Thymus (tissue), 11 donors: ENCODE data around the gene PLEKHH2. TPM values are rescaled to one million over a fixed set of nuclear protein-coding genes. Genes with fewer than 3 reads are reported as not detected.

Experiments
- DNase-seq, 9 donors: peaks; one replicate each; pipeline ENCODE4 v3.0.0-alpha.2; 2013; ENCODE audit warnings: low spot score in 9 of 9, low read depth in 6 of 9, missing footprints in 1 of 9
- H3K27ac ChIP-seq, 2 donors: one replicate each; pipeline ENCODE4 v1.5.1; 2013; ENCODE audit warnings: control low read depth in 1 of 2, low read depth in 1 of 2, low read length in 1 of 2, mild to moderate bottlenecking in 1 of 2, moderate library complexity in 1 of 2
- H3K27me3 ChIP-seq, 2 donors: one replicate each; pipeline ENCODE4 v1.5.1; 2013; ENCODE audit warnings: low read length in 1 of 2; ENCODE audit not compliant: control insufficient read depth in 2 of 2, insufficient read depth in 1 of 2
- H3K36me3 ChIP-seq, 2 donors: one replicate each; pipeline ENCODE4 v1.5.1; 2013; ENCODE audit warnings: low read length in 1 of 2, mild to moderate bottlenecking in 1 of 2, moderate library complexity in 1 of 2; ENCODE audit not compliant: control insufficient read depth in 2 of 2, insufficient read depth in 2 of 2
- H3K4me1 ChIP-seq, 2 donors: one replicate each; pipeline ENCODE4 v1.5.1; 2013; ENCODE audit warnings: low read length in 2 of 2; ENCODE audit not compliant: control insufficient read depth in 2 of 2, insufficient read depth in 2 of 2
- H3K4me3 ChIP-seq, 2 donors: one replicate each; pipeline ENCODE4 v1.5.1; 2013; ENCODE audit warnings: low read length in 2 of 2, control low read depth in 1 of 2, mild to moderate bottlenecking in 1 of 2
- H3K9me3 ChIP-seq, 2 donors: one replicate each; pipeline ENCODE4 v1.5.1; 2013; ENCODE audit warnings: low read length in 1 of 2, mild to moderate bottlenecking in 1 of 2; ENCODE audit not compliant: control insufficient read depth in 2 of 2, insufficient read depth in 1 of 2
- WGBS: extraction: QIAGEN DNeasy Blood & Tissue Kit; methylation state at CpG from one replicate; pipeline ENCODE4 v1.1.7; 2013; 5-methylcytosine and 5-hydroxymethylcytosine counted together
- polyA plus RNA-seq: library from polyadenylated mRNA; stranded (reverse); fragments of 200-250 nt; gene quantifications from one replicate; pipeline ENCODE4 v1.2.3, GENCODE V29; 2013
- total RNA-seq: library from RNA; stranded (reverse); fragments of 120-200 nt; gene quantifications from one replicate; pipeline ENCODE4 v1.2.4, GENCODE V29; 2013
- donor health status: healthy.

Gene PLEKHH2
- total and polyA plus RNA-seq, 2 donors, result 0.66 to 1.1 TPM

GRCh38 chr2:43759195-43759594, 122.1 kb downstream of the PLEKHH2 start:
- H3K36me3 ChIP-seq, result no peaks in the 10 kb centered on the region
- no peaks in the 10 kb centered on the region for H3K27me3 ChIP-seq
- H3K4me1 ChIP-seq, result no peaks in the 10 kb centered on the region
- H3K27ac ChIP-seq, result no peak overlapping the region
- DNase-seq, result no peak
- peaks cover 0 to 2% of the 10 kb centered on the region in 2 donors for H3K9me3 ChIP-seq
- H3K4me3 ChIP-seq, result no peak overlapping the region

GRCh38 chr2:43762286-43762685, 125.2 kb downstream of the PLEKHH2 start:
- Histone ChIP-seq H3K4me1 (no peaks in the 10 kb centered on the region), H3K9me3 (no peaks in the 10 kb centered on the region), H3K27me3 (no peaks in the 10 kb centered on the region), H3K27ac (no peak overlapping the region), H3K36me3 (no peaks in the 10 kb centered on the region), H3K4me3 (no peak overlapping the region)
- DNase-seq, result no peak
- WGBS, result 93% methylated on average over 3 of the region's 3 CpGs

- H3K27ac ChIP-seq, result no peak overlapping the region
- H3K27me3 ChIP-seq, result no peaks in the 10 kb centered on the region
- no peak overlapping the region for H3K4me3 ChIP-seq
- WGBS, result 100% methylated on average over 2 of the region's 2 CpGs
- no peak for DNase-seq
- H3K9me3 ChIP-seq, result no peaks in the 10 kb centered on the region
- H3K4me1 ChIP-seq, result no peaks in the 10 kb centered on the region
- no peaks in the 10 kb centered on the region for H3K36me3 ChIP-seq
Measured at GRCh38 chr2:43763091-43763490, 126.0 kb downstream of the PLEKHH2 start.

- WGBS, result 82% methylated on average over 1 of the region's 1 CpG
- no peaks in the 10 kb centered on the region for H3K9me3 ChIP-seq
- no peak for DNase-seq
- no peak overlapping the region for H3K27ac ChIP-seq
- no peaks in the 10 kb centered on the region for H3K36me3 ChIP-seq
- no peaks in the 10 kb centered on the region for H3K4me1 ChIP-seq
- H3K4me3 ChIP-seq, result no peak overlapping the region
- no peaks in the 10 kb centered on the region for H3K27me3 ChIP-seq
Measured at GRCh38 chr2:43764086-43764705, 127.1 kb downstream of the PLEKHH2 start.

GRCh38 chr2:43766006-43766405, 128.9 kb downstream of the PLEKHH2 start:
- Histone ChIP-seq H3K36me3 (no peaks in the 10 kb centered on the region), H3K4me3 (no peak overlapping the region), H3K9me3 (no peaks in the 10 kb centered on the region), H3K27ac (no peak overlapping the region), H3K4me1 (no peaks in the 10 kb centered on the region), H3K27me3 (no peaks in the 10 kb centered on the region)
- no peak for DNase-seq
- WGBS, result 94% methylated on average over 4 of the region's 4 CpGs

- H3K4me3 ChIP-seq, result peak within 1 kb of the TSS; percentile 80 to 89
- H3K36me3 ChIP-seq, result no peaks in the 10 kb centered on the region
- H3K9me3 ChIP-seq, result no peaks in the 10 kb centered on the region
- WGBS, result 1% methylated on average over 31 of the region's 31 CpGs
- H3K27me3 ChIP-seq, result no peaks in the 10 kb centered on the region
- peaks cover 2 to 7% of the 10 kb centered on the region in 2 donors for H3K4me1 ChIP-seq
- peak within 1 kb of the TSS; percentile 36 to 67 for H3K27ac ChIP-seq
- peak; percentile 63 to 87 (median 69) for DNase-seq
Measured at GRCh38 chr2:43773876-43774613, 137.0 kb downstream of the PLEKHH2 start, which contains the start of gene DYNC2LI1. Gene DYNC2LI1, plus strand, starts transcription at chr2:43774039. Its CDS starts 100 bp downstream, at chr2:43774139.

- peak in 1 of 9 donors; percentile 0 for DNase-seq
- Histone ChIP-seq H3K27ac (no peak overlapping the region), H3K9me3 (no peaks in the 10 kb centered on the region), H3K36me3 (no peaks in the 10 kb centered on the region), H3K27me3 (no peaks in the 10 kb centered on the region), H3K4me3 (peak overlapping the region; percentile 80 to 89), H3K4me1 (peaks cover 2 to 7% of the 10 kb centered on the region in 2 donors)
- 34% methylated on average over 7 of the region's 7 CpGs for WGBS
Measured at GRCh38 chr2:43774617-43775016, 137.6 kb downstream of the PLEKHH2 start.

- H3K36me3 ChIP-seq, result no peaks in the 10 kb centered on the region
- peaks cover 2 to 7% of the 10 kb centered on the region in 2 donors for H3K4me1 ChIP-seq
- WGBS, result 96% methylated on average over 1 of the region's 1 CpG
- H3K4me3 ChIP-seq, result no peak overlapping the region
- no peaks in the 10 kb centered on the region for H3K9me3 ChIP-seq
- H3K27ac ChIP-seq, result no peak overlapping the region
- H3K27me3 ChIP-seq, result no peaks in the 10 kb centered on the region
- DNase-seq, result no peak
Measured at GRCh38 chr2:43776324-43776723, 139.3 kb downstream of the PLEKHH2 start.

- no peak for DNase-seq
- Histone ChIP-seq H3K27me3 (no peaks in the 10 kb centered on the region), H3K27ac (no peak overlapping the region), H3K9me3 (no peaks in the 10 kb centered on the region), H3K4me1 (peaks cover 2 to 7% of the 10 kb centered on the region in 2 donors), H3K4me3 (no peak overlapping the region), H3K36me3 (no peaks in the 10 kb centered on the region)
- WGBS, result 96% methylated on average over 8 of the region's 8 CpGs
Measured at GRCh38 chr2:43777306-43777926, 140.4 kb downstream of the PLEKHH2 start.
